GM13977 (cell line): ENCODE measurements around the gene BIK.
"Not testable (repeated sequence)": the region's sequence is repeated elsewhere in the genome, so short reads cannot be mapped to it uniquely, and the experiment has no call there.

ENCODE experiments used
- DNase-seq: peaks from one replicate; pipeline ENCODE4 v3.0.0; 2012; ENCODE audit warnings: low spot score
- CTCF ChIP-seq: IDR thresholded peaks from 2 replicates; pipeline ENCODE4 v1.5.1; 2012; ENCODE audit warnings: mild to moderate bottlenecking, control low read depth; ENCODE audit not compliant: insufficient read depth; ENCODE audit errors: extremely low read depth, missing control alignments
- in situ Hi-C: fragments of 300-500 bp; cut with MboI; formaldehyde crosslinking; loops from one replicate; pipeline ENCODE4 v1.12.0; 2022; ENCODE audit warnings: low sequenced_read_pairs, low pct_unique_long_range_greater_than_20kb, mixed read lengths, inconsistent platforms; ENCODE audit not compliant: unreplicated experiment

BIK gene

GRCh38 chr22:43134553-43134952 lies 24.0 kb downstream of the BIK start:
- in situ Hi-C loops: no loop called here
- TF ChIP-seq CTCF: no peak

GRCh38 chr22:43135565-43135964 lies 25.0 kb downstream of the BIK start:
- in situ Hi-C loops: no loop called here
- TF ChIP-seq CTCF: no peak
- DNase-seq: no peak

More at GRCh38 chr22:43134553-43134952, 24.0 kb downstream of the BIK start:
- DNase-seq: no peak

- in situ Hi-C loops: no loop called here
- TF ChIP-seq CTCF: peak; percentile 83
- peak; percentile 83 for DNase-seq
Measured at GRCh38 chr22:43136255-43136654, 25.7 kb downstream of the BIK start.

- DNase-seq: no peak
- no peak for TF ChIP-seq CTCF
- in situ Hi-C loops: no loop called here
Measured at GRCh38 chr22:43136801-43137200, 26.3 kb downstream of the BIK start.

- TF ChIP-seq CTCF: no peak
- in situ Hi-C loops: no loop called here
- DNase-seq: peak; percentile 94
Measured at GRCh38 chr22:43142880-43143562, 32.5 kb downstream of the BIK start, which contains the start of gene MCAT. Gene MCAT (minus strand): TSS chr22:43143398. CDS start chr22:43143348, 50 bp downstream.

GRCh38 chr22:43144949-43145348 lies 34.4 kb downstream of the BIK start:
- DNase-seq: no peak
- no peak for TF ChIP-seq CTCF
- in situ Hi-C loops: no loop called here

- in situ Hi-C loops, DNase-seq: not testable (repeated sequence)
Measured at GRCh38 chr22:43145371-43145770, 34.8 kb downstream of the BIK start.

- DNase-seq, in situ Hi-C loops: not testable (repeated sequence)
Measured at GRCh38 chr22:43146332-43146731, 35.8 kb downstream of the BIK start.
